ENCODE results near the gene TTC24. TPM values are rescaled to one million over a fixed set of nuclear protein-coding genes. Genes with fewer than 3 reads are reported as not detected.

The TTC24 gene
- total RNA-seq, 1 experiment from 2014 or later: 0.52 TPM

DNA sequence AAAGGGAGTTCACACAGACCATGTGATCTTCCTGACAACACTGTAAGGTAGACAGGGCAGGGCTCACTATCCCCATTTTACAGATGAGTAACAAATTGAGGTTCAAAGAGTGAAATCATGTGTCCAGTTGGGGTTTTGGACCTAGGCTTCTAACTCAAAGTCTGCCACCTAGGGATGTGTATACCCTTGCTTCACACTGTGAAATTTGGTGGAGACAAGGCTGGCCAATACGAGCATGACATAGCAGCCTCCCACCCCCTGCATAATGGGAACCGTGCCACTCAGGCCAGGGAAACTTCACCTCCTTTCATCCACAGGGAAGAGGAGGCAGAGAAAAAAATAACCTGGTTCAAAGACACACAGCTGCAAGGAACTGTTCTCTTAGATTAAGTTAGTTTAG lies 14.0 kb upstream of the TTC24 start:
- H3K36me3 ChIP-seq (replicated peaks; ENCODE audit: control insufficient read depth, insufficient read depth, low read length): peaks cover 19% of the 10 kb centered on the region

DNA sequence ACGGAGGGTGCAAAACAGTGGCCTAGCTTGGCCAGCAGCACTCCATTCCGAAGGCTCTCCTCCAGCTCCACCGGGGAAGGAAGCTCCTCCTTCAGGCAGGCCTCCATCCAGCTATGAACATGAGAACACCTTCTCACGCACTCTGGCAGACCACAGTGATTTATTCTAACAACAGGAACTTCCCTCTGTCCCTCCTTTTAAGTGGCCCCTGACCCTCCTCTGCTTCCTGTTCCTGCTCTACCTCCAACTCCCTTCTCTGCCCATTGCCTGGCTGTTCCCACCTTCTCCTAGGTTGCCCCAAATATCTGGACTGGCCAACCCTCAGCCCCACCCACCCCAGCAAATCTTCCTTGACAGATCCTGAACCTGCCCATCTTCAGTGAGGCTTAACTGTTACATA lies 13.1 kb upstream of the TTC24 start:
- no peak overlapping the region for H3K4me3 ChIP-seq (ENCODE audit: insufficient read depth, low read depth, low read length)
- H3K27me3 ChIP-seq (ENCODE audit: control insufficient read depth, insufficient read depth, low read length): no peaks in the 10 kb centered on the region
- H3K36me3 ChIP-seq (replicated peaks; ENCODE audit: control insufficient read depth, insufficient read depth, low read length): peaks cover 18% of the 10 kb centered on the region
- no peak for DNase-seq

More for the DNA sequence above, 14.0 kb upstream of the TTC24 start:
- DNase-seq: no peak
- Histone ChIP-seq H3K4me3 (ENCODE audit: insufficient read depth, low read depth, low read length) (no peak overlapping the region), H3K27me3 (ENCODE audit: control insufficient read depth, insufficient read depth, low read length) (no peaks in the 10 kb centered on the region)

DNA sequence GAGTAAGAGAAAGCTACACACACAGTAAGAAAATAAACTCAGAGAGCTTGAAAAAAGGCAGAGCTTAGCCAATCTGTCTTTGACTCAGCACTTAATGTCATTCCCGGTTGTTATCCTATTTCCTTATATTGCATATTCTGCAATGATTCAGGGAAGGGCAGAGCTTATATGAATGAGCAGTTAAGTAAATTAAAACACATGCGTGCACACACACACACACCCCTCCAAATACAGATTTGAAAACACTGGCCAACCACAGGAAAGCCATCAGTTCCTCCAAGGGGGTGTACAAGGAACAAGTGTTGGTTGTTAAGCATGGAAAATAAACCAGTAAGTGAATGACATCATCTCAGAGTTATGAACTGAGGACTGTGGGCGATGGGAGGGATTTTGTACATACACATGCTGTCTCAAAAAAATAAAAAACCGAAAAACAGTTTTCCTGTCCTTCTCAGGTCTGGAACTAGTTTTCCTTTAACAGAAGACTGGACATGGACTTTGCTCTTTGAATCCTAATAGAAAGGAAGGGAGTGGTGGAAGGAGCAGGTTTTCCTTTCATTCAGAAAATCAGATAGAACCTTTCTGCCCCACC lies 8.2 kb upstream of the TTC24 start:
- no peaks in the 10 kb centered on the region; the same call in 1 of the 2 replicates for H3K27me3 ChIP-seq (ENCODE audit: control insufficient read depth, insufficient read depth, low read length)
- no peak for DNase-seq
- peak overlapping the region; percentile 95 for H3K4me3 ChIP-seq (ENCODE audit: insufficient read depth, low read depth, low read length)
- H3K36me3 ChIP-seq (replicated peaks; ENCODE audit: control insufficient read depth, insufficient read depth, low read length): peaks cover 1% of the 10 kb centered on the region

DNA sequence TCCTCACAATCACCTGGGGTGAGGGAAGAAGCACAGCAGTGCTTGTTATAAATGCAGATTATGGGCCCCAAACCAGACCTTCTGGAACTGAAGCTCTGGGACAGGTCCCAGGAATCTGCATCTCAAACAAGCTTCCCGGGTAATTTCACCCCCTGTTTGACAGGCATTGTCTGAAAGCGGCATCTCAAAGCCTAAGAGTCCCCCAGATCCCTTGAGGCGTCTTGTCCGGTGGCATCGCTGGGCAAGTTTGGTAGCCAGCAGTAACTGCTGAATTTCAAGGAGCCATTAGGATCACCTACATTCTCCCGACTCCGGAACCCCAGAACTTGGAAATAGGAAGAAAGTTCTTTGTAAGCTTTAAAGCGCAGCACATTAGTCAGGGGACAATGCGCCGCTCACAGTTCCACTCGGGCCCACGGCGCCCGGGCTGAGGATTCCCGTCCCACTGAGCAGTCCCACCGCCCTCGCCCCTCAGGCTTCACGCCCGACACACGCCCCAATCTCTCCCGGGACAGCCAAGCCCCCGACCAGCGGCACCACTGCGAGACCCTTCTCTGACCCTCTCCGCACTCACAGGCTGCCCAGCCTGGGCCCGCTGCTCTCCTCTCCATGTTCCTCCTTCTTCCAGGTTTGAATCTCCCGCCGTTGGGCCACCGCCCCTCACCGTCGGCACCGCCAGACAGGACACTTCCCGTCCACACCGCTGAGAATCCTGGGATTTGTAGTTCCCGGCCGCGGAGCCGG lies 7.4 kb upstream of the TTC24 start, which contains the start of gene IQGAP3:
IQGAP3 (minus strand) TSS at position 647 of the 744 bp plus-strand sequence; CDS start at position 611, 36 bp downstream.
- Histone ChIP-seq H3K27me3 (ENCODE audit: control insufficient read depth, insufficient read depth, low read length) (no peaks in the 10 kb centered on the region; the same call in 1 of the 2 replicates), H3K4me3 (ENCODE audit: insufficient read depth, low read depth, low read length) (peak within 1 kb of the TSS; percentile 95), H3K36me3 (replicated peaks; ENCODE audit: control insufficient read depth, insufficient read depth, low read length) (peaks cover 1% of the 10 kb centered on the region)
- peak; percentile 97 for DNase-seq

DNA sequence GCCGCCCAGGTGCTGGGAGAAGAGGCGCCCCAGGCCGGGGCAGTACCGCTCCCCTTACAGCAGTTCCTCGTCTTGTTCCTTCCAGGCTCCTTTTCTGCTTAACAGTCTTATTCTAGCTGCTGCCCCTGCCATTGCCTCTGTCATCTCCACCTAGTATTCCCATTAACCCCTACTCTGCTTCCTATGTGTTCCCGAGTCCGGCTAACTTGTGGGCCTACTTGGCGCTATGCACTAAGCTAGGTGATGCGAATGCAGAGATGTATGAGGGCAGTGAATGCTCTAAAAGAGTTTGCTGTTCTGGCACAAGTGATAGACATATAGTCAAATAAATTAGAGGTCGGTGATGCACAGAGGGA lies 6.9 kb upstream of the TTC24 start:
- Histone ChIP-seq H3K4me3 (ENCODE audit: insufficient read depth, low read depth, low read length) (peak overlapping the region; percentile 95), H3K27me3 (ENCODE audit: control insufficient read depth, insufficient read depth, low read length) (no peaks in the 10 kb centered on the region; the same call in 1 of the 2 replicates), H3K36me3 (replicated peaks; ENCODE audit: control insufficient read depth, insufficient read depth, low read length) (peaks cover 1% of the 10 kb centered on the region; the same call in 1 of the 2 replicates)
- no peak for DNase-seq

DNA sequence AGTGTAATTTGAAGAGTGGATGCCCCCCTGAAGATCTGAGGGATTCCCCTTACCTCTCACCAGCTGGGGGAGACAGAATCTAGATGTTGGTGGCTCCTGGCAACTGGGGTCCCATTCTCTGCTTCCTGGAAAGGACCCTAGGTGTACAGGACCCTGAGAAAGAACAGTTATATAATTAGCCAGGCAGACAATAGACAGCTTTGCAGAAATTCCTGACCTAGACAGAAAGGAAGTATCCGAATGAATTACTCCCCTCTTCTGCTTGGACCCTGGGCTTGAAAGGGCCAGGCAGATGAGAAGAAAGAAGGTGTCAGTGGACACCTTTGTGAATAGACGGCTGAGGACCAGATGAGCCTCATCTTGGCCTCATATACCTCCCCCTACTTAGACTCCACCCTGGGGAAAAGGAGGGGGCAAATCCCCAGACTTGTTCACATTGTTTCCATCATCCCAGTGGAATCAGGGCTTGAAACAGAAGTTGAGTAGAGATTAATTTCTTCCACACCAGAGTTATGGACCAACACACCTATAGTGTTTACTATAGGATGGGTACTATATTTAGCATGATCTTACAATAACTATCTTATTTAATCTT lies 5.4 kb upstream of the TTC24 start:
- DNase-seq: no peak
- Histone ChIP-seq H3K27me3 (ENCODE audit: control insufficient read depth, insufficient read depth, low read length) (no peaks in the 10 kb centered on the region; the same call in 1 of the 2 replicates), H3K4me3 (ENCODE audit: insufficient read depth, low read depth, low read length) (no peak overlapping the region), H3K36me3 (replicated peaks; ENCODE audit: control insufficient read depth, insufficient read depth, low read length) (no peaks in the 10 kb centered on the region; the same call in 1 of the 2 replicates)

DNA sequence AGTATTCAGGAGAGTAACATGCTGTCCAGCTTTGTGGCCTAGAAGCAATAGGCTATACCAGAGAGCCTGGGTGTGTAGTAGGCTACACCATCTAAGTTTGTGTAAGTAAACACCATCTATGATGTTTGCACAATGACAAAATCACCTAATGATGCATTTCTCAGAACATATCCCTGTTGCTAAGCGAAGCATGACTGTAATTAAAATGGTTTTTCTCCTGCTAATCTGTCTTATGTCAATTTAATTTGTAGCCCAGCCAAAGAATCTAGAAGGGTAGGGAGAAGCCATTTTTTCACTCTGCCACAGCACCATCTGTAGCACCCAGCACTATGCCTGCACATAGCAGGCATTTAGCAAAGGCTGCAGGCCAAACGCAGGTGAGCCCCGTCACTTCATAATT lies 2.0 kb upstream of the TTC24 start:
- H3K4me3 ChIP-seq (ENCODE audit: insufficient read depth, low read depth, low read length): no peak overlapping the region
- H3K36me3 ChIP-seq (replicated peaks; ENCODE audit: control insufficient read depth, insufficient read depth, low read length): no peaks in the 10 kb centered on the region
- no peak for DNase-seq
- no peaks in the 10 kb centered on the region; the same call in 1 of the 2 replicates for H3K27me3 ChIP-seq (ENCODE audit: control insufficient read depth, insufficient read depth, low read length)

DNA sequence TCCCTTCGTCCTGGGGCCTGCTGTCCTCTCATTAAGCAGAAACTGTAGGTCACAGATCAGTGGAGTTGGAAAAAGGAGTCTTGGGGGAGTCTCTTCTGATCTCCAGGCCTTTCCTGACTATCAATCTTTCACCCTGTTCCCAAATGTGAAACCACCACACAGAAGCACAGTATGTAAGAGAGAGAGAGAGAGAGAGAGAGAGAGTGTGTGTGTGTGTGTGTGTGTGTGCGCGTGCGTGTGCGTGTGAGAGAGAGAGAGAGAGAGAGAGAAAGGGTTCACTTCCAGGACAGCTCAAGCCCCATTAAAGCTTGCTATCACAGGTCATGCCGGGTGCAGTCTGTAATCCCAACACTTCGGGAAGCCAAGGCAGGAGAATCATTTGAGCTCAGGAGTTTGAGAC lies 1.5 kb upstream of the TTC24 start:
- Histone ChIP-seq H3K36me3 (replicated peaks; ENCODE audit: control insufficient read depth, insufficient read depth, low read length) (no peaks in the 10 kb centered on the region), H3K4me3 (ENCODE audit: insufficient read depth, low read depth, low read length) (no peak overlapping the region), H3K27me3 (ENCODE audit: control insufficient read depth, insufficient read depth, low read length) (no peaks in the 10 kb centered on the region; the same call in 1 of the 2 replicates)
- no peak for DNase-seq

DNA sequence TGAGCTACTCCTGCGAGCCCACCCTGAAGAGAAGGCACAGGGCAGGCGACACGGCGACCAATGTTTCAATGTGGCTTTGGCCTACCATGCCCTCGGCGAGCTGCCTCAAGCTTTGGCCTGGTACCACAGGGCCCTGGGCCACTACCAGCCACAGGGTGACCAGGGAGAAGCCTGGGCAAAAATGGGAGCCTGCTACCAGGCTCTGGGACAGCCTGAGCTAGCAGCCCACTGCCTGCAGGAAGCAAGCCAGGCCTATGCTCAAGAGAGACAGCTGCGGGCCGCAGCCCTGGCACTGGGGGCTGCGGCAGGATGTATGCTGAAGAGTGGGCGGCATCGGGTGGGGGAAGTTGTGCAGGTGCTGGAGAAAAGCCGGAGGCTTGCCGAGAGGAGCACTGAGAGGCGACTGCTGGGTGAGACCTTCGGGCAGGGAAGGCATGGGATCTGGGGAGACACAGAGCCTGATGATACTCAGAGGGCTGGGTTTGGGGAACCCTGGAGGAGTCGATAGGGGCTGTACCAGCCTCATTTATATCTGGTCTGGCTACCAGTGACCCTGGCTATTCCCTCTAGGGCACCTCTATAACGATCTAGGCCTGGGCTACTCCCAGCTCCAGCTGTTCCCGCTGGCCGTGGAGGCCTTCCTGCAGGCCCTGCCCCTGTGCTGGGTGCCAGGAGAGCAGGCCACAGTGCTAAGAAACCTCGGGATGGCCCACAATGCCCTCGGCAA lies 2.3 kb downstream of the TTC24 start:
- Histone ChIP-seq H3K4me3 (ENCODE audit: insufficient read depth, low read depth, low read length) (no peak overlapping the region), H3K27me3 (ENCODE audit: control insufficient read depth, insufficient read depth, low read length) (no peaks in the 10 kb centered on the region; the same call in 1 of the 2 replicates), H3K36me3 (replicated peaks; ENCODE audit: control insufficient read depth, insufficient read depth, low read length) (no peaks in the 10 kb centered on the region)
- DNase-seq: no peak

DNA sequence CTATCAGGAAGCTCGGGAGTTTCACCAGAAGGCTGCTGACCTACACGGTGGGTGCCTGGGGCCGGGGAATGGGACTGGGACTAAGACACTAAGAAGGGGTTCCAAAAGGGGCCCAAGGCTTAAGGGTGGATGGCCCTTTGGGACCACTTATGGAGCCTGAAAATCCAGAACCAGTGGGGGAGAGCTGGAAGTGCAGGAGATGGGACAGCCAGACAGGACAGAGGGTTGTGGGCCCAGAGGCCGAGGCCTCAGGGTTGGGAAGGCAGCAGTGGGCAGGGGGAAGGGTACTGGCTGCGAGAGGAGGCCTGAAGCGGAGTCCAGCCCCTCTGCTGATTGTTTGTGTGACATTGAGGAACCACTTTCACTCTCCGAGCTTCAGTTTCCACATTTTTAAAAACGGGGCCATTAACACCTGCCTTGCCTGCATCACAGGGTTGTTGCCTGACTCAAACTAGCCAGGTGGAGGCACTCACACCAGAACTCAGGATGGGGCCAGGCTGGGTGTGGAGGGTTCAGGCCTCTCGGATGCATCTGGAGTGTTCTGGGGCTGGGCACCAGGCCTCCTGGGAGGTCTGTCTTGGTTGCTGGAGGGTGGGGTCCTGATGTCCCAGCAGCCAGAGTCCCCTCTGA lies 3.0 kb downstream of the TTC24 start:
- Histone ChIP-seq H3K36me3 (replicated peaks; ENCODE audit: control insufficient read depth, insufficient read depth, low read length) (no peaks in the 10 kb centered on the region), H3K4me3 (ENCODE audit: insufficient read depth, low read depth, low read length) (no peak overlapping the region), H3K27me3 (ENCODE audit: control insufficient read depth, insufficient read depth, low read length) (no peaks in the 10 kb centered on the region; the same call in 1 of the 2 replicates)
- no peak for DNase-seq

DNA sequence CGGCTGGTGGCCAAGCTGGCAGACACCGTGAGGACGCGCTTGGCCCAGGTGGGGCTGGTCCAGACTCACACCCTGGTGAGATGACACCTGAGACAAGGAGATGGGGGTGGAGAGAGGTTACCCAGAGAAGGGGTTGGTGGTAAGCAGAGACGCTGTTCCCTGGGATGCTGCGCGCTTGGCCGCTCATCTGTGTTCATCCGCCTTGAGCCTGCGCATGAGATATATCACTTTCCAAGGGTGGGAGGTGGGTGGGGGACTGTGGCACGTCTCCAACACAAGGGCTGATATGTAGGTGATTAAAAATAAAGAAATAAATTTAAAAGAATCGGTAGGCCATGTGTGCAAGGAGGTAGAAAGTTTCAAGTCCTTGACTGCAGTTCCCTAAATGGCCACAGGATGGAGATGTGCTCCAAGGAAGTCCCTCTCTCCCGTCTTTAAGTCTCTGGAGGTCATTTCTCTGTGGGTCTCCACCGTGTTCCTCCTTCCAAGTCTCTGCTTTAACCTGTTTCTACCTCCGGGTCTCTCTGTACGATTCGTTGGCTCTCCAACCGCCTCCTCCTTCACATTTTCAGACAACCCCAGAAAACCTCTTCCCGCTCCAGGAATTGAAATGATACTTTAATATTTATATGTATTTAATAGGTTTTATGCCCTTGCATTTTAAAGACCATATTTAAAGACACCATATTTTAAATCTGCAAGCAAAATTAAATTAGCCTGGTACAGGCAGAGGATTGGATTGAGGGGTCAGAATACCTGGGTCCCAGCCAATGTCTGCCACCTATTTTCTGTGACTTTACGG lies 4.5 kb downstream of the TTC24 start:
- peak; percentile 91 for DNase-seq
- Histone ChIP-seq H3K27me3 (ENCODE audit: control insufficient read depth, insufficient read depth, low read length) (no peaks in the 10 kb centered on the region; the same call in 1 of the 2 replicates), H3K4me3 (ENCODE audit: insufficient read depth, low read depth, low read length) (no peak overlapping the region), H3K36me3 (replicated peaks; ENCODE audit: control insufficient read depth, insufficient read depth, low read length) (no peaks in the 10 kb centered on the region)

DNA sequence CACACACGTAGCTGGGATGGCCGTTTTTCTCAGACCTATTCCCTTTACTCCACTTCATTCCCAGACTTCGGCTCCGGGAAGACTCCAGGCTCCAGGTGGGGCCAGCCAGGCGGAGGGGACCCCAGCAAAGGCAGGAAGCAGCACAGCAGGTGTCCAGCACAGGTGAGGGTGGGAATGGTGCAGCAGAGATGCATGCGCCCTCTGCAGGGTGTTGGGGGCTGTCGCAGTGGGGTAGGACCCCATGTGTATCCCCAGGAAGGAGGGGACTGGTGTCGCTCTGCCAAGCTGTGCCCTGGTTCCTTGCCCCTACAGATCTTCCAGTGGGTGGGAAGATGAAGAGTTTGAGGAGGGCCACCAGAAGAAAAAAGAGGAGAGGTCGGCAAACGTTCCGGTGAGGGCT lies 5.3 kb downstream of the TTC24 start:
- H3K4me3 ChIP-seq (ENCODE audit: insufficient read depth, low read depth, low read length): peak overlapping the region; percentile 3; the same call in 1 of the 2 replicates
- H3K36me3 ChIP-seq (replicated peaks; ENCODE audit: control insufficient read depth, insufficient read depth, low read length): no peaks in the 10 kb centered on the region
- peak; percentile 88 for DNase-seq
- H3K27me3 ChIP-seq (ENCODE audit: control insufficient read depth, insufficient read depth, low read length): no peaks in the 10 kb centered on the region; the same call in 1 of the 2 replicates

DNA sequence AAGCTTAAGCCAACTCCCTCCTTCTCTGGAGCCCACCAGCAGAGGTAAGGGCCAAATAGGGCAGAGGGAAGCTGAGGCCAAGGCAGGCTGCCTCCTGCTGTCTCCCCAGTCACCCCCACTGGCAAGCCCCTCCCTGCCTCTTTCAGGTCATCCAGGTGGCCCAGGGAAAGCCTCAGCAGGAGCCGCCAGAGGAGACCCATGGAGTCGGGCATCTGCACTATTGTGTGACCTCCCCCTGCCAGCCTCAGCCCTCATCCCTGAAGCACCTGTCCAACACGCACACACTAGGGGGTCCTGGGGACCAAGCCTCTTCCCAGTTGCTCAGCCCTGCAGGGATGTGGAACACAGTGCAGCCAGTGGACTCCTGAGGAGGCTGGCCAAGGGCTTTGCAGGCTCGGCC lies 6.8 kb downstream of the TTC24 start:
- no peaks in the 10 kb centered on the region; the same call in 1 of the 2 replicates for H3K27me3 ChIP-seq (ENCODE audit: control insufficient read depth, insufficient read depth, low read length)
- H3K36me3 ChIP-seq (replicated peaks; ENCODE audit: control insufficient read depth, insufficient read depth, low read length): no peaks in the 10 kb centered on the region
- no peak overlapping the region for H3K4me3 ChIP-seq (ENCODE audit: insufficient read depth, low read depth, low read length)
- no peak for DNase-seq

Measured in H7 (cell line).